ENCODE results near the gene SFI1. TPM values are rescaled to one million over a fixed set of nuclear protein-coding genes. Genes with fewer than 3 reads are reported as not detected.

The SFI1 gene
- total RNA-seq, 1 experiment from 2014 or later: 55.2 TPM

DNA sequence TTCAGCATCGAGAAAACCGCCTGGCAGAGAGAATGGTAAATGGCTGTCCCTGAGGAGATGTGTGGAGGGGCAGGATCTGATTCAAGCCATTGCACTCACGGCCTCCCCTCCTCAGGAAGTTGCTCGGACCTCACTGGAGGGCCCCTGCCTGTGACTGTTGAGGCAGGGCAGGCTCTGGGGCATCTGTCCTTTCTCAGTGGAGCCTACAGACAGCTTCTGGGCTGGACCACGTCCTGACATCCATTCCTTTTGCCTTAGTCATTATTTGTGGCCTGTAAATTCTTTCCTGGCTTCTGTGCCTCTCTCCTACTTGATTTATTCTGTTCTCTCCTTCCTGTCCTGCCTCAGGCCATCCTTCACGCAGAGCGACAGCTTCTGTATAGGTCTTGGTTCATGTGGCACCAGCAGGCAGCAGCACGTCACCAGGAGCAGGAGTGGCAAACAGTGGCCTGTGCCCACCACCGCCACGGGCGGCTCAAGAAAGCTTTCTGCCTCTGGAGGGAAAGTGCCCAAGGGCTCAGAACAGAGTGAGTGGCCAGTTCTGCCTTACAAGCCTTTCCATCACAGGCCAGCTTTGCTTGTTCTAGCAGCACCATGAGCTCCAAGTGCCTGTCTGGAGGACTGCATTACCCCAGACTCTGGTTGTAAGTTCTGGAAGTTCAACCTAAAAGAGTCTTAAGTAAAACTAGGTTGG lies 106.1 kb downstream of the SFI1 start:
- Histone ChIP-seq H3K27me3 (replicated peaks; ENCODE audit: control insufficient read depth, insufficient read depth, low read length) (no peaks in the 10 kb centered on the region), H3K36me3 (ENCODE audit: control insufficient read depth, insufficient read depth, low read length) (peaks cover 1% of the 10 kb centered on the region), H3K9me3 (no peaks in the 10 kb centered on the region), H3K4me3 (ENCODE audit: low read depth, low read length) (no peak overlapping the region), H3K4me1 (peaks cover 9% of the 10 kb centered on the region)
- Mint-ChIP-seq H3K36me3 (ENCODE audit: insufficient read depth, unreplicated experiment) (peaks cover 33% of the 10 kb centered on the region), H3K4me1 (ENCODE audit: low read depth, unreplicated experiment) (peaks cover 27% of the 10 kb centered on the region), H3K27ac (ENCODE audit: unreplicated experiment) (peak overlapping the region; percentile 44), H3K4me3 (ENCODE audit: unreplicated experiment) (no peak overlapping the region), H3K9me3 (ENCODE audit: unreplicated experiment) (no peaks in the 10 kb centered on the region), H3K27me3 (ENCODE audit: insufficient read depth, unreplicated experiment) (no peaks in the 10 kb centered on the region)
- intact Hi-C loops (cut with micrococcal nuclease; ENCODE audit: unreplicated experiment): no loop called here
- CTCF ChIA-PET: interaction anchor here (1.0 kb wide), 1 partner anchor 46 kb away, joined by 3 read pairs; no protein-coding TSS in a partner anchor
- TF ChIP-seq, protein P1, sequence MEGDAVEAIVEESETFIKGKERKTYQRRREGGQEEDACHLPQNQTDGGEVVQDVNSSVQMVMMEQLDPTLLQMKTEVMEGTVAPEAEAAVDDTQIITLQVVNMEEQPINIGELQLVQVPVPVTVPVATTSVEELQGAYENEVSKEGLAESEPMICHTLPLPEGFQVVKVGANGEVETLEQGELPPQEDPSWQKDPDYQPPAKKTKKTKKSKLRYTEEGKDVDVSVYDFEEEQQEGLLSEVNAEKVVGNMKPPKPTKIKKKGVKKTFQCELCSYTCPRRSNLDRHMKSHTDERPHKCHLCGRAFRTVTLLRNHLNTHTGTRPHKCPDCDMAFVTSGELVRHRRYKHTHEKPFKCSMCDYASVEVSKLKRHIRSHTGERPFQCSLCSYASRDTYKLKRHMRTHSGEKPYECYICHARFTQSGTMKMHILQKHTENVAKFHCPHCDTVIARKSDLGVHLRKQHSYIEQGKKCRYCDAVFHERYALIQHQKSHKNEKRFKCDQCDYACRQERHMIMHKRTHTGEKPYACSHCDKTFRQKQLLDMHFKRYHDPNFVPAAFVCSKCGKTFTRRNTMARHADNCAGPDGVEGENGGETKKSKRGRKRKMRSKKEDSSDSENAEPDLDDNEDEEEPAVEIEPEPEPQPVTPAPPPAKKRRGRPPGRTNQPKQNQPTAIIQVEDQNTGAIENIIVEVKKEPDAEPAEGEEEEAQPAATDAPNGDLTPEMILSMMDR (IDR thresholded peaks at IDR 0.05; ENCODE audit: insufficient read depth in 1 of 2, low read depth in 1 of 2, low read length in 1 of 2, severe bottlenecking in 1 of 2, unreplicated experiment in 1 of 2): no peak
- peak in 1 of 2 experiments; percentile 20 for DNase-seq
- BruUV-seq (replicated peaks): no TSS peak
- POLR2A ChIA-PET: interaction anchor here (0.5 kb wide), 1 partner anchor 32 kb away, joined by 3 read pairs; no protein-coding TSS in a partner anchor

DNA sequence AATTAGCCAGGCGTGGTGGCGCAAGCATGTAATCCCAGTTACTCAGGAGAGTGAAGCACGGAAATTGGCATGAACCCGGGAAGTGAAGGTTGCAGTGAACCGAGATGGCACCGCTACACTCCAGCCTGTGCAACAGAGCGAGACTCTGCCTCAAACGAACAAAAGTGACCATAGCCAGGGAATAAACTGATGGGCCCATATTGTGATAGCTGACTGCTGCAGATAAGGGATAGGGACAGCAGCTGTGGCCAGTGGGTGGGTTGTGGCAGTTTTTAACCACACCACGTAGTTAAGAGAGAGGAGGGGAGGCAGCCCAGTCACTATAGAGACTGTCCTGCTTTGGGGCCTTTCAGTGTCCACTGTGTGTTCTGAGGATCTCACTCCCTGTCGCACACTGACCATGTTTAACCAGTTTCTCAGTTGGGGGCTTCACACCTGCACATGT lies 106.8 kb downstream of the SFI1 start:
- peak in 1 of 2 experiments; percentile 3 for DNase-seq
- Histone ChIP-seq H3K4me1 (peaks cover 9% of the 10 kb centered on the region), H3K36me3 (ENCODE audit: control insufficient read depth, insufficient read depth, low read length) (peaks cover 1% of the 10 kb centered on the region), H3K27me3 (replicated peaks; ENCODE audit: control insufficient read depth, insufficient read depth, low read length) (no peaks in the 10 kb centered on the region), H3K4me3 (ENCODE audit: low read depth, low read length) (no peak overlapping the region), H3K9me3 (no peaks in the 10 kb centered on the region)
- Mint-ChIP-seq H3K4me3 (ENCODE audit: unreplicated experiment) (no peak overlapping the region), H3K27me3 (ENCODE audit: insufficient read depth, unreplicated experiment) (no peaks in the 10 kb centered on the region), H3K27ac (ENCODE audit: unreplicated experiment) (no peak overlapping the region), H3K36me3 (ENCODE audit: insufficient read depth, unreplicated experiment) (peaks cover 36% of the 10 kb centered on the region), H3K9me3 (ENCODE audit: unreplicated experiment) (no peaks in the 10 kb centered on the region), H3K4me1 (ENCODE audit: low read depth, unreplicated experiment) (peaks cover 27% of the 10 kb centered on the region)
- ChIA-PET CTCF (interaction anchor here (1.0 kb wide), 1 partner anchor 46 kb away, joined by 3 read pairs; no protein-coding TSS in a partner anchor), POLR2A (interaction anchor here (0.5 kb wide), 1 partner anchor 31 kb away, joined by 3 read pairs; no protein-coding TSS in a partner anchor)
- intact Hi-C loops (cut with micrococcal nuclease; ENCODE audit: unreplicated experiment): no loop called here
- no TSS peak for BruUV-seq (replicated peaks)
- TF ChIP-seq, protein P1 (IDR thresholded peaks at IDR 0.05; ENCODE audit: insufficient read depth in 1 of 2, low read depth in 1 of 2, low read length in 1 of 2, severe bottlenecking in 1 of 2, unreplicated experiment in 1 of 2): no peak

DNA sequence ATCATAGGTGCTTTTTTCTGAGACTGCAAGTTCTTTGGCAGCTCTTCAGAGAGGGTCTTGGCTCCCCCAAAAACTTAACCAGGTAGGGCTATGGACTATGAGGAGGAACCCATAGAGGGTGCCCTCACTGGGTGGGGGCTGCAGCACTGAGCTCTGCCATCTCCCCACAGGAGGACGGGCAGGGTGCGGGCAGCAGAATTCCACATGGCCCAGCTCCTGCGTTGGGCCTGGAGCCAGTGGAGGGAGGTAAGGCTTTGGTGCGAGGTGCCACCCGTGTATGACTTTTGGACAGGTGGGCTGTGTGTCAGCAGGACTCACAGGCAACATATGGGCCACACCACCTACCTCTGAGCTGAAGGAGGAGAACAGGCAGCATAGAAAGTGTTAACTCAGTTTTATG lies 107.2 kb downstream of the SFI1 start:
- Histone ChIP-seq H3K4me1 (peaks cover 9% of the 10 kb centered on the region), H3K4me3 (ENCODE audit: low read depth, low read length) (no peak overlapping the region), H3K9me3 (no peaks in the 10 kb centered on the region), H3K27me3 (replicated peaks; ENCODE audit: control insufficient read depth, insufficient read depth, low read length) (no peaks in the 10 kb centered on the region), H3K36me3 (ENCODE audit: control insufficient read depth, insufficient read depth, low read length) (peaks cover 1% of the 10 kb centered on the region)
- H3K36me3 Mint-ChIP-seq (ENCODE audit: insufficient read depth, unreplicated experiment): peaks cover 31% of the 10 kb centered on the region
- H3K9me3 Mint-ChIP-seq (ENCODE audit: unreplicated experiment): no peaks in the 10 kb centered on the region
- peaks cover 27% of the 10 kb centered on the region for H3K4me1 Mint-ChIP-seq (ENCODE audit: low read depth, unreplicated experiment)
- BruUV-seq (replicated peaks): no TSS peak
- TF ChIP-seq, protein P1 (IDR thresholded peaks at IDR 0.05; ENCODE audit: insufficient read depth in 1 of 2, low read depth in 1 of 2, low read length in 1 of 2, severe bottlenecking in 1 of 2, unreplicated experiment in 1 of 2): no peak
- DNase-seq: no peak
- no peak overlapping the region for H3K27ac Mint-ChIP-seq (ENCODE audit: unreplicated experiment)
- H3K27me3 Mint-ChIP-seq (ENCODE audit: insufficient read depth, unreplicated experiment): no peaks in the 10 kb centered on the region
- ChIA-PET CTCF (no interaction called here), POLR2A (no interaction called here)
- intact Hi-C loops (cut with micrococcal nuclease; ENCODE audit: unreplicated experiment): no loop called here
- no peak overlapping the region for H3K4me3 Mint-ChIP-seq (ENCODE audit: unreplicated experiment)
